Stimulated activated CD4-positive, alpha-beta T cell treated with anti-CD3 and anti-CD28 coated beads, Interleukin-4, amount 100 ng/mL, for 48 hours (primary cell): ENCODE measurements around the gene TAB2.
A peak's percentile ranks its signal among the peaks of the same experiment; 100 is the strongest.

ENCODE experiments used
- DNase-seq, 2 donors: peaks; one replicate each; pipeline ENCODE4 v3.0.0-alpha.2; 2020; ENCODE audit warnings: low read depth in 2 of 2

TAB2 gene

DNA sequence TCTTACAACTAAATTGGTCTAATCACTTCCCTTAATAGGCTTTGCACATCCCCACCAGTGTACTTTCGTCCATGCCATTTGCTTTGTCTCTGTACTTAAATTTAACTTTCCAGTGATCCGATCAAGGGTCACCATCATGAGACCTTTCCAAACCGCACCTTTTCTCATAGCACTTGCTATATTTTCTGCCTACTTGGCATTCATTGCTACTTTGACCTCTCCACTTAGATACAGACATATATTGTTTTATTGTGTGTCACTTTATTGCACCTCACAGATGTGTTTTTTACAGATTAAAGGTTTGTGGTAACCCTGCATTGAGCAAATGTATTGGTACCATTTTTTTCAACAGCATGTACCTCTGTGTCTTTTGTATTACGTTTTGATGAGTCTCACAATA is 97.3 kb downstream of the TAB2 start:
- DNase-seq: no peak

DNA sequence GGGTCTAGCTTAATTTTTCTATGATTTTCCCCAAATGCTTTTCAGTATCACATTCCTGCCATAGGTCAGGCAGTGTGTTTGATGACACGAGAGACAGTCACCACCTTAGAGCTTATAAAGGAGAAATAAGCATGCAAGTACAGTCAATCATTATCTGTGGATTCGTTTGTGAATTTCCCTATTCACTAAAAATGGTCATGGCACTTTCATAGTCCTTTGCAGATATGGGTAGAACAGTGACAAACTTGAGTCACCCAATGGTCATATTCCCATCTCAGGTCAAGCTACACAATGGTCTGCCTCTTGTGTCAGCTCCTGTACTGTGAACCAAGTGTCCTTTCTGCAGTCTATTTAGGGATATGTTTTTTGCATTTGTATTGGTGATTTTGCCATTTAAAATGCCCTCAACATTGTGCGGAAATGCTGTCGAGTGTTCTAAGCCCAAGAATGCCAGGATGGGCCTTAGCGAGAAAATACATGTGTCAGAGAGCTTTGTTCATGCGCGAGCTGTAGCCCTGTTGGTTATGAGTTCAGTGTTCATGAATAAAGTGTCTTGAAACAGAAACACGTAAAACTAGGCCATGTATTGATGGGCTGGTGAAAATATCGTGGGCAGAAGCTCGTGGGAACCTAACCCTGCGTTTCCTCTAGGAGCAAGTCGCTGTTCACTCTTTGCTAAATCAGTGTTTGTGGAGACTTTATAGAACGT is 102.3 kb downstream of the TAB2 start:
- DNase-seq: no peak

DNA sequence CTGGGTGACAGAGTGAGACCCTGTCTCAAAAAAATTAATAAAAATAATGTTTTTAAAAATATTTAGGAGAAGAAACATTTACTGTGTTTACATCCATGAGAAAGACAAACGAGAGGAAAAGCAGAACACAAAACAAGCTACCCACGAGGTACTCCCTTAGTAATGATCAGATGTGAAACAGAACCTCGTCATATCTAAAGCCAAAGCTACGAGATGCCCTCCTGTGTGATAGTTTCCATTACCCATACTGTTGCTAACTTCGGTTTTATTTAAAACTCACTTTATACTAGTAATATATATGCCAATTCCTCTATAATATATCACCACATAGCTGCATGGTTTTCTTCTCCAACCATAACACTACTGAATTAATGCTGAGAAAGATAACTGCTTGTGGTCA is 103.6 kb downstream of the TAB2 start:
- no peak for DNase-seq

DNA sequence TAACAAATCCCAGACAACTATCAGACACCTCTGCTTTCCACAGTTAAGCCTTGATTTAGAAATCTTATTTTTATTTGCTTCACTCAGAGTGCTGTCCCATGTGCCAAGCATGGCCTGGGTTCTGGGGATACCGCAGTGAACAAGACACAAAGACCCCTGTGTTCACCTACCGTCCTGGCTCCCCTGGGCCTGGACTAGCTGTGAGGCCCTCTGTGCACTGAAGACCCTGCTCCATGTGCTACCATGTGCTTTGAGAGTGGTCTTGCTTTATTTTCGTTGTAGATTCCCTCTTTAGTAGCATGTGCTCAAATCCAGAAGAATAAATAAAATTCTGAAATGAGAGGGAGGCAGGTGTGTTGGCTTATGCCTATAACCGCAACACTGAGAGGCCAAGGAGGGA is 105.1 kb downstream of the TAB2 start:
- DNase-seq: no peak

DNA sequence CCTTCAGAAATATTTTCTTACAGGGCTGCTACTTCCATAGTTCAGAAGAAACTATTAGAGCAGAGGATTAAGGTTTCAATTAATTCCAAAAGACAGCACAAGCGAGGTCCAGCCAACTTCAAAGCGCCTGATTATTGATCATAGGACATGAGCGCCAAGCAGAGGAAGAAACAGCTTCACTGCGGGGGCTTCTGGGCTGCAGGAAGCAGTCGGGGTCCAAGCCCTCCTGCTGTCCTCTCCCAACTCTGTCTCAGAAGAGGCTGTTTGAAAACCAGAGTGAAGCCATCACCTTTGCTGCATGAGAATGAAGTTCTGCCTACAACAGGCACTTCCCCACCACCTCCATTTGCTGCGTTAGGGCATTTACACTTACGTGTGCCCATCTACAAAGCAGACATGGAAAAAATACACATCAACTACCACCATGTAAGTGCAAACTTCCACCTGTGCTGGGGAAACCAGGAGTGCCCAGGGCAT is 106.5 kb downstream of the TAB2 start:
- no peak for DNase-seq

DNA sequence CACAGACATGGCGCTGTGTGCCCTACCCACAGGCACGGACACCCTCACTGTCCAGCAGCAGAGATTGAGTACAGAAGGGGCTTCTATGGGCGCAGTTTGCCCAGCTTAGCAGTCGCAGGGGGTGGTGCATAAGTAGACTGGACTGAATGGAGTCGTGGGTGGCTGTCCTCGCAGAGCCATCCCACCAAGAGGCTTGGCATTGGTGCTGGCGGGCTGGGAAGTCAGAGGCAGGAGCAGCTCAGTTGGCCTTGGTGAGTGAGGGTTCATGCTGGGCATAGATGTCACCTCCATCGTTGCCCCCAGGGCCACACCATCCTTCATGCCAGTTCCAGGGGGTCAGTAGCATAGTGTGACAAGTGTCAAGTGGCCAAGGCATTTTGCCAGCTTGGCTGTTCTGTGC is 107.7 kb downstream of the TAB2 start:
- no peak for DNase-seq

DNA sequence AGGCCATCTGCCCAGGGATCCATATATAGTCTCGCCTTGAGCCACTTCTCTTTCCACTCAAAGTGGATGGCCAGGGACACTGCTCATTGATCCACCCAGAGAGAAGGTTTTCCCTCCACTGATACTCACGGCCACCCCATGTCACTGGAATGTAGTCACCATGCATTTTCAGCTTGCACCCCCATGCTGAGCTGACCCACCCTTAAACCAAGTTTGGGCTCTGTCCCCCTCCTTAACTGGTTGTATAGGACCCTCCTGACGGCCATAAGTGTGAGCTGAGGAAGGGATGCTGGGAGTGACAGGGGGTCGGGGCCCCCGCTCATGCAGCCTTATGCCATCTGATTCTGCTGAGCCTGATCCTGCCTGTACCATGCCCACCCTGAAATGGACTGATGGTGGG is 108.2 kb downstream of the TAB2 start:
- no peak for DNase-seq

DNA sequence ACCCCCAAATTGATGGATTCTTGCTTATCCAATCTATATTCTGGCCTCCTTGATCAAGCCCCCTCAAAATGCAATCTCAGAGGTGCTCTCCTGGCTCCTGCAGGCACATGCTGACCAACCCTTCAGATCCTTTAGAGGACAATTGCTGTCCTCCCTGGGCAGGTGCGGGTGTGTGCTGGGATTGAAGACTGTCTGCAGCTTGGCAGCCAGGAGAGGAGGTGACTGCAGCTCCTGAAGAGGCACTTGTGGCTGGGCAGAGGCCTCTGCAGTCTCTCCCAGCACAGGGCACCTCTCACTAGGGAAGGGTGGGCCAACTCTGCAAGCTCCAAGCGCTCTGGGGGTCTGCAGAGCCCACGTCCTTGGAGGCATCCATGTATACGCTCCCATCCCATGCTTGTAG is 111.1 kb downstream of the TAB2 start:
- no peak for DNase-seq

DNA sequence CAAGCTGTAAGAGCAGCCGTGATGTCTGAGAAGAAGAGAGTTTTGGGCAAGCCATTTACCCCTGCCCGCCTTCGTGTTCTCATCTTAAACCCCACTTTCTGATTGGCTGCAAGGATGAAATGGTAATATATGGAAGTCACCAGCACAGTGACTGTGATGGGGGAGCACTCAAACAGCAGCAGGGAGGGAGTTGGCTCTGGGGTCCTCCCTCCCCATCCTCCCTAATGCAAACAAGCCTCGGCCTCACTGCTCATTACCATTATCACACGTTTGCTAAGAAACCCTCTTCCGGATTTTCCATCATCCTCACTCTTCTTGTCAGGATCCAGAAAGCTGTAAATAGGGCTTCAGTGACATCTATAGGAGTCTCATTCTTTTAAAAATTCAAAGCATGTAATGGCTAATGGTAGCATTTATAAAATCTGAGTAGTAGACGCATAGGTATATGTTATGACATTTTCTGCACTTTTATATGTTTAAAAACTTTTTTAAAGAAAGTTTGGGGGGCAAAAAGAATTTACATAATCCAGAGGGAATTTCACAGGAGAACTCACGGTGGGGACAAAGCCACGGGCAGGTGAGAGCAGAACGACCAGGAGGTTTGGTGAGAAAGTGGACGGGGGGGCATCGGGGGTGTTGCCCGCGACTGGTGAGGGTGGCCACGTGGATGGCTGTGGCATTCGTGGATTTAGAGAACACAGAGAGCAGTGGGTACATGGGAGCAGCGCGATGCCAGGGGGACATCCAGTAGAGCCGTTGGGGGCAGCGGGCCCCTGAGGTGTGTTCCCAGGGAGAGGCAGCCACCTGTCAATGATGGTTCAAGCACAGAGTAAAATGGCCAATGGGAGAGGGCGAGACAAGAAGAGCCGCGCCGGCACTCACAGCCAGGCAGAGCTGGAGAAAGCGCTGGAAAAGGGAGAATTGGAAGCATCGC is 112.2 kb downstream of the TAB2 start:
- DNase-seq: no peak

DNA sequence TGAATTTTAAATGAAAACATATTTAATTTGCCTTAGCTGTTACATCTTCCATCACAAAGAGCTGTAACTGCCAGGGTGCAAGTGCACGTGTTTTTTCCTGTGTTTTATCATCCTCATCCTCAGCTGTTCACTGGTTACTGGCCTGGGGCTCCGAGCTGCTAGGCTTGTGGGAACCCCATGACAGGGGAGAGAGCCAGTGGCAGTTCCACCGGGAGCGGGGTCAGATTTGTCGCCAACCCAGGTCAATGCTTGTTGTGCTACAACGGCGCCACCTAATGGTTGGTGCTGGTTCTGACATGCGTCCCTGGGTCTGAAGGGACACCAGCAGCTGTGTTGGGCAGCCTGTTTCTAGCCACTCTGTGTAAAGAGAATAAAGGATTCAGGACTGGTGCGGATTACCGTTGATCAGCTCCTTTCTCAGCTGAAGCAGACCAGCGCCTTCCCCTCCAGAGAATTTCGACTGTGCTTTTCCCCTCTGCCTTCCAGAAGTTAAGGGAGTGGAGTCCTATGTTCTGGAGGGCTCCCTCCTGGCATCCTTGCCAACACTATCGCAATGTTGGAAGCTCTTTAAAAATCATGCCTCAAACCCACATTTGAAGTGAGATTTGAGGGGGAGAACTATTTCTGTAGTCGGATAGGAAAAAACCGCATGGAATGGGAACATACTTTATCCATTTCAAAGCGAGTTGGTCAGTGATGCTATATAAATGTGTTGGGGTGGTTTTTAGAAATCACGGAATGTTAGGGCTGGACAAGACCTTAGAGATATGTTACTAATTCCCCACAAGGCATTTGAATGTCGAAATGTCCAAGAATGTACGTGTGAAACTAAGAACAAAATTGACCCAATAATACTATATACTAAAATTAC is 114.6 kb downstream of the TAB2 start:
- peak; percentile 84 to 94 for DNase-seq

DNA sequence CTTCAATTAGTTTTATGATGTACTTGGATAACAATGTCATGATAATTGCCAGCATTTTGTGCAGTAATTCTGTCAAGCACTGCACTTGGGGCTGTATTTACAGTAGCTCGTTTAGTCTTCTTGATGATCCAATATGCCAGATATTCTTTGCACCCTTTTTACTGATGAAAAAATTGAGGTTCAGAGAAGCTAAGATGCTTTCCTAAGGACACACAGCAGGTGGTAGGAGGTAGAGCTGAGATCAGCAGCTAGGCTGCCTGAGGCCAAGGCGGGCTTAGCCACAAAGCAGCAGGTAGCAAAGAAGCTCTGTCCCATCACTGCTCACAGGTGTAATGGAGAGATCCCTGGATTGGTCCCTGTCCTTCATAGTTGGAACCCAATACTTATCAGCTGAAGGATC is 115.9 kb downstream of the TAB2 start:
- no peak for DNase-seq

DNA sequence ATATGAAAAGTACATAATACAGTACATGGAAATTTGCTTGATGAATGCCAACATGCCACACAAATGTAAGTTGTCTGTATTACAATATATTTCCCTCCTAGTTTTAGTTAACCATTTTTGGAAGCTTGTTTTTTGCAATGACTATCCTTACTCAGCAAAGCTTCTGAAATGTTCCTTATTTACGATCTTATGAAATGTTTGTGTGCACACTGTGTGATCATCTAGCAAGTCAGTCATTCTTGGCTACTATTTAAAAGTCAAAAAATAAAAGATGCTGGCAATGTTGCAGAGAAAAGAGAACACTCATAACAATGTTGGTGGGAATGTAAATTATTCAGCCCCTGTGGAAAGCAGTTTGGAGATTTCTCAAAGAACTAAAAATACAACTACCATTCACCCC is 116.4 kb downstream of the TAB2 start:
- DNase-seq: no peak

DNA sequence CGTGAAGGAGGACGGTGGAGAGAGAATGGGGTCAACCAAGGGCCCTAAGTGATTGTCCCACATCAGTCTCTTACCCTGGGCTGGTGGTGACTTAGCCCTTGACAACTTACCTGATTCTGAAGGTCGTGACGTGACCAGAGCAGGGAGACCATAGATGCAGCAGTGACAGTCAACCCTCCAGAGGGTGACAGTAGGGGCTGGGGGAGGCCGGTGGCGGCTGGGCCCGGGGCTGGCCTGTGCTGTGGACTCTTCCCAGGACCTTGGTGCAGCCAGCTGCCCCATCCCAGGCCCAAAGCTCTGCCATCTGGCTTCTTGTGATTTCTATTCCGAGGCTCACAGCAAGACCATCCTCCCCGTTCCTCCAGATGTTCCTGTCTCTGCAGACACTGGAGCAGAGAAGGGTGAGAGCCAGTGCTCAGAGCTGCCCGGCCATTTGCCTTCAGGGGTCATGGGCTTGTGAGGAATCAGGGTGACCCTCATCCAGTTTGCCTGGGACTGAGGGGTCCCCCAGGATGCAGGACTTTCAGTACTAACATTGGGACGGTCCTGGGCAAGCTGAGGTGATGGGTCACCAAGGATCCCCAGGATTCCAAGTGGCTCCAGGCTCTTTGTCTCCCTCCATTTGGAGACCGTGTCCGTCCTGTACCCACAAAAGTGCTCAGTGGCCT is 118.5 kb downstream of the TAB2 start:
- DNase-seq: no peak

DNA sequence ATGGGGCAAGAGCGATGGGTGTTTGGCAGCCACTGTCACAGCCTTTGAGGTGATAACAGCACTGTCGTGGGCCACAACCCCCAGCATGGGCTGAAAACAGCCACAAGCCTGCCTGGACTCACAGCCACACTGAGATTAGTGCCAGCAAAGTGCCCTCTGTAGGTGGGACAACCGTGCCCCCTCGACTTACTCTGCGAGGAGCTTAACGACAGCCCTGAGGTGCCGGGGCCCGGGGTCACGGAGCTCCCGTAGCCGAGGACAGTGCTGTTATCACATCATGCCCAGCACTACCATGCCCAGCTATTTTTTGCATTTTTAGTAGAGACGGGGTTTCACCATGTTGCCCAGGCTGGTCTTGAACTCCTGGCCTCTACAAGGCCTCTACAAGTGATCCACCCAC is 119.1 kb downstream of the TAB2 start:
- DNase-seq: no peak

DNA sequence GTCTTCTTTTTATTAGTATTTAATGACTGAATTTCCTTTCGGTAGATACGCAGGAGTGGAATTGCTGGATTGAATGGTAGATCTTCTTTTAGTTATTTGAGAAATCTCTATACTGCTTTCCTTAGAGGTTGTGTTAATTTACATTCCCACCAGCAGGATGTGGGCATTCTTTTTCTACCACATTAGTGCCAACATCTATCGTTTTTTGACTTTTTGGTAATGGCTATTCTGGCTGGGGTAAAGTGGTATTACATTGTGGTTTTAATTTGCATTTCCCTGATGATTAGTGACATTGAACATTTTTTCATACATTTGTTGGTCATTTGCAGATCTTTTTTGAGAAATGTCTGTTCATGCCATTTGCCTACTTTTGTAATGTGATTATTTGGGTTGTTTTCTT is 119.7 kb downstream of the TAB2 start:
- DNase-seq: no peak

DNA sequence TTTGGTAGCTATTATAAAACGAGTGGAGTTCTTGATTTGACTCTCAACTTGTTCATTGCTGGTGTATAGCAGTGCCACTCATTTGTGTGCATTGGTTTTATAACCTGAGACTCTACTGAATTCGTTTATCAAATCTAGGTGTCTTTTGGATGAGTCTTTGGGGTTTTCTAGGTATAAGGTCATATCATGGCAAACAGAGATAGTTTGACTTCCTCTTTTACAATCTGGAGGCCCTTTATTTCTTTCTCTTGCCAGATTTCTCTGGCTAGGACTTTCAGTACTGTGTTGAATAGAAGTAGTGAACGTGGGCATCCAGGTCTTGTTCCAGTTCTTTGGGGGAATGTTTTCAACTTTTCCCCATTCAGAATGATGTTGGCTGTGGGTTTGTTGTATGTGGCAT is 121.3 kb downstream of the TAB2 start:
- no peak for DNase-seq

DNA sequence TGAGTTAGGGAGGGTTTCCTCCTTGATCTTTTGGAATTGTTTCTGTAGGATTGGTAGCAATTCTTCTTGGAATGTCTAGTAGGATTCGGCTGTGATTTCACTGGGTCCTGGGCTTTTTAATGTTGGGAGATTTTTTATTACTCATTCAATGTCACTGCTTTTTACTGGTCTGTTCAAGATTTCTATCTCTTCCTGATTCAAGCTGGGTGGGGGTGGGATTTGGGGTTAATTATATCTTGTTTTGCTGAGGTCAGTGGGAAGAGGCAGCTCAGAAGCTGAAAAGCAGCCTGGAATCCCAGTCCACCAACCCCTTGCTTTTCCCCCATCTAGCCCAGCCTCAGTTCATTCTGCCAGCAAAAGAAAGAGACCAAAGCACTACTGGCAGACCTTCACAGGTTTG is 122.1 kb downstream of the TAB2 start:
- DNase-seq: no peak

DNA sequence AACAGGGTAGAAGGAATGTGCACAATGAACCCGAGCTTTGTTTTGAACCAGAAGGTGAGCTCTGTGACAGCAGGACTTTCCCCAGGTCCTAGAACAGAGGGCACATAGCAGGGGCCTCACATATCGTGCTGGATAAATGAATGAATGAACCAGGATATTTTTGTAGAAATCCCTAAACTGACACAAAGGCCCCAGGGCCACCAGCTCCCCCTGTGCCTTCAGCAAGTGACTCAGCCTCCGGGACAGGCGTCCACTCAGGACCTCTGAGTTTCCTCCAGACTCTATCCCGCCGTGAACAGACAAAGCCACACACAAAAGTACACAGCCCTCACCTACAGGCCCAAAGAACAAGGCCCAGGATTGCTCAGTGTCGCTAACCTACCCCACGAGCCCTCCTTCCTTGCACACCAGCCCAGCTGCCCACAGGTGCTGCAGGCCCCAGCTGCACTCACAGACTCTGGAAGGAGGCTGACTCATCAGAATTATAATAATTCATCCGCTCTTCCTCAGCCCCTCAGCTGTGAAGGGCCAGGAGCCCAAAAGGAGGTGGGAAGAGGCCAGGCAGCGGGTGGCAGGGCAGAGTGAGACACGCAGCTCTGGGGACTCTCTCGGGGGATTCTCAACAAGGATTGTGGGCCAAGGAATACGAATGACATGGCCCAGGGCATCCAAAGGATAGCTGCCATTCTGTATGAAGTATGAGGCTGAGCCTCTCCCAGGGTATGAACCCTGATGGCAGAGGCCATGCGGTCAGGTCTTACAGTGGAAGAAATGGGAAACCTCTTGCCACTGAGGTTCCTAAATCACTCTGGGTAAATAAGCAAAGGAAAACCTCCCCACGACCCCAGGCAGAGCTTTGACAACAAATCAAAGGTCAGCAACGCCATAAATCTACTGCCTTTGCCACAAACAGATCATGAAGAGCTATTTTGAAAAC is 123.5 kb downstream of the TAB2 start:
- no peak for DNase-seq

DNA sequence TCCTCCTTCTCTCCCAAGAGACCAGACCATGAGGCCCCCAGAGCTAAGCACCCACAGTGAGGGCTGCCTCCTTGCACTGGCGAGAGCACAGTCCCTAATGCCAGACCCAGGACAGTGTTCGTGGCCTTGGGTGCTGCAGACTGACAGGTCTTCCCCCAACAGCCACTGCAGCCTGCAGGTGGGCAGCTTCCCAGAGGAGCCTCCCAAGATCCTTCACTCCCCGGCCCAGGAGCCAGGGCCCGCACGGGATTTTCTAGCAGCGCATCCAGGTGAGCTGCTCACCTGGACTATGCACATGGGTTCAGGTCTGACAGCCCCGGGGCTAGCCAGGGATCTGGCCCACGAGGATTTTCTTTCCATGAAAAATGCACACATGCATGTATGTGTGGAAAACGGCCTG is 124.2 kb downstream of the TAB2 start:
- DNase-seq: no peak

DNA sequence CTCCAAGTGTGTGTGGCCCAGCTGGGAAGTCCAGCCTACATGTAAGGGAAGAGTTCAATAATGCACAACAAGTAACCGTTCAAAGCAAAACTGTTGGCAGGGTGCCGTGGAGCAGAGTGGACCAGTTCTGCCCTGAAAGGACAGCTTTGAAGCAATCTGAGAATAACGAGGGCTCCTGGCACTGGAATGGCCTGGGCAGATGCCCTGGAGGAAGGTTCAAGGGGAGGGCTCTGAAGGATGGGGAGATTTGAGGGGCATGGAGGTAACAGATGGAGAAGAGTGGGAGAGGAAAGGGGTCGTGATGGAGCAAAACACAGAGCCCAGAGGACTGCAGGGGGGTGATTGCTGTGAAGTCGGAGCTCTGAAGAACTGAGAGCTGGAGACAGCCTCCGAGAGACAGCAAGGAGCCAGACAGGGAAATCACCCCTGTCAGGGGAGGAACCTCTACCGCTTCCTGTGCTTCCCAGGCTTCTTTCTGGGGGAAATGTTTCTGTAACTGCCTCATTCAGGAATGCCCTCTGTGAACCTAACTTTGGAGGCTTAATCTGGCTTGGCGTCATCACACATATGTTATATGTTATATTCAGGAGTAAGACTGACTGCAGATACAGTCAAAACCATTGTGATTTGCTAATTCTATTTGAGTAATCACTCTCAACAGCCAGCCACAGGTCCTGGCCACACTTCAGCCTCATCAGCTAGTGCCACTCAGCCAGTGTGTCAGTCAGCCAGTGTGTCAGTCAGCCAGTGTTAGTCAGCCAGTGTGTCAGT is 126.1 kb downstream of the TAB2 start:
- DNase-seq: no peak
